IPS DF 4.7 (cell line): ENCODE measurements around the gene PGBD4.

ENCODE experiments used
- DNase-seq: peaks from one replicate; pipeline ENCODE4 v3.0.0-alpha.2; 2013; ENCODE audit warnings: low spot score; ENCODE audit errors: extremely low read depth

The PGBD4 gene

DNA sequence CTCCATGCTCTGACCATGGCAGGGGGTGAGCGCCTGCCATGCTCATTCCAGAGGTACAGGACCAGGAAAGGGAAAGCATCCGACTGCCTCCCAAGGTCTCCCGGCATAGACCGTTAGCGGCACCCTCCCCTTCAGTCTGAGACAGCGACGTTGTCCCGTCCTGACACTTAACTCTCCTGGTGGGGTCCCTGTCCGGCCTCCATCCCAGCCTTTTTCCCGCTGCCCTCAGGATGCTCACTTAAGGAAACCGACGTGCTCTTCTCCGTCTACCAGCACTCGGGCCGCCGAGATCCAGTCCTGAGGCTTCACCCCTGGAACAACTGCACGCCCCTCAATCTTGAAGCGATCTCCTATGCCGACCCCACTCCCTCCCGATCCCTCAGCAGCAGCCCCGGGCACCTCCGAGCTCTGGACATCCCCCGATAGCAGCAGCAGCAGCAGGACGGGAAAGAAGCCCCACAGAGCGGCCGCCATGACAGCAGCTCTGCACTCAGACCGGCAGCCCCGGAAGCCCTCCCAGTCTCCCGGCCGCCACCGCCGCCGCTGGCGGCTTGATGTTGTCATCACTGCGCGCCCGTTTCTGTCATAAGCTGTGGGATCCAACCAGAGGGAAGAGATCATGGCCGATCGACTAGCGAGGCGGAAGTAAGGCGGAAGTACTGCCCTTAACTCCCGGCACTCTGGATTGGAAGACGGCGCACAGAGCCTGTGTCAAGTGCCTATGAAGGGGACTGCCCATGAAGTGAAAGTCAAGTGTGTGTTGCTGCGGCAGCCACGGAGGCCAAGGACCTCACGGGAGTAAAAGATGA is at the start of gene PGBD4, which contains the start of gene EMC7:
Gene PGBD4, plus strand, starts transcription at position 718 of the 809 bp plus-strand sequence. CDS start 449 bp downstream, outside the sequence.
Gene EMC7, minus strand, starts transcription at position 497 of the 809 bp plus-strand sequence. Its CDS starts 23 bp downstream, at position 474.
- DNase-seq, result peak; percentile 93

DNA sequence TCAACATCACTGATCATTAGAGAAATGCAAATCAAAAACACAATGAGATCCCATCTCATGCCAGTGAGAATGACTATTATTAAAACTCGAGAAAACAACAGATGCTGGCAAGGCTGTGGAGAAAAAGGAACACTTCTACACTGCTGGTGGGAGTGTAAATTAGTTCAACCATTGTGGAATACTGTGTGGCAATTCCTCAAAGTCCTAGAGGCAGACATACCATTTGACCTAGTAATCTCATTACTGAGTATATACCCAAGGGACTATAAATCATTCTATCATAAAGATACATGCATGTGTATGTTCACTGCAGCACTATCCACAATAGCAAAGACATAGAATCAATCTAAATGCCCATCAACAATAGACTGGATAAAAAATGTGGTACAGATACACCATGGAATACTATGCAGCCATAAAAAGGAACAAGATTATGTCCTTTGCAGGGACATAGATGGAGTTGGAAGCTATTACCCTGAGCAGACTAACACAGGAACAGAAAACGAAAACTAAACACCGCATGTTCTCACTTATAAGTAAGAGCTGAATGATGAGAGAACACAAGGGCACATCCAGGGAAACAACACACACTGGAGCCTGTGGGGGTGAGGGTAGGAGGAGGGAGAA is 47.7 kb upstream of the PGBD4 start:
- DNase-seq, result no peak

DNA sequence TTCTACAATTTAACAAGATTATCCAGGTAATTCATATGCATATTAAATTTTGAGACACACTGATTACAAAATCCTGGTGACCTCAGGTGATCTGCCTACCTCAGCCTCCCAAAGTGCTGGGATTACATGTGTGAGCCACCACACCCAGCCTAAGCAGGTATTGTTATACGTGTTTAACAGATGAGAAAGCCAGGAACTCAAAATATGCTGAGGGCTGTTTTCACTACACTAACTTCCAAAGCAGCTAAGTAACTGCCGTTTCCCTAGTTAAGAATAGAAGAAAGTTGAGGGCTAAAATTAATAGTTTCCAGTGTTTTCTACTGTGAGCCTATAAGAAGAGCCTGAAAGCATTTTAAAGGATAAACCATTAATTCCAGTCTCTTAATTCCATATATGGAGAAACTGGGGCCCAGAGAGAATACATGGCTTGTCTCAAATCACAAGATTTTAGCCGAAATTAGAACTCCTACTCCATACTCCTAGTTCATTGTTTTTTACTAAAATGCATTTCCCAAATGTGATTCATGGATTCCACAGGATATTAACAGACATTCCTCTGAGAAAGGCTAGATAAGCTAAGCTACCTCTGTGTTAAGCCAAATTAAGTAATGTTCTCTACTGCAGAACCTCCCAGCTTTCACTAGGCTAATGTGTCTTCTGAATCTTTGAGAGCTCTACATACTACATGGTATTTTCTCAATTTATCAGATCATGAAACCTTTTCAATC is 45.9 kb upstream of the PGBD4 start:
- DNase-seq, result no peak

DNA sequence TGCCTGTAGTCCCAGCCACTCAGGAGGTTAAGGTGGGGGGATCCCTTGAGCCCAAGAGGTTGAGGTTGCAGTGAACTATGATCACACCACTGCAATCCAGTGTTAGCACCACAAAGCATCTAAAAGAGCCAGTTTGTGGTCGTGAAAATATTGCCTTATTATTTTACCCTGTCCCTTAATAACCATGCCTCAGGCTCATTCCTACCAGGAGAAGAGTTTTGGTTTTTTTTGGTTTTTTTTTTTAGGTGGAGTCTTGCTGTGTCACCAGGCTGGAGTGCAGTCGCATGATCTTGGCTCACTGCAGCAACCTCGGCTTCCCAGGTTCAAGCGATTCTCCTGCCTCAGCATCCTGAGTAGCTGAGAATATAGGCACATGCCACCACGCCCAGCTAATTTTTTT is 45.0 kb upstream of the PGBD4 start:
- no peak for DNase-seq

DNA sequence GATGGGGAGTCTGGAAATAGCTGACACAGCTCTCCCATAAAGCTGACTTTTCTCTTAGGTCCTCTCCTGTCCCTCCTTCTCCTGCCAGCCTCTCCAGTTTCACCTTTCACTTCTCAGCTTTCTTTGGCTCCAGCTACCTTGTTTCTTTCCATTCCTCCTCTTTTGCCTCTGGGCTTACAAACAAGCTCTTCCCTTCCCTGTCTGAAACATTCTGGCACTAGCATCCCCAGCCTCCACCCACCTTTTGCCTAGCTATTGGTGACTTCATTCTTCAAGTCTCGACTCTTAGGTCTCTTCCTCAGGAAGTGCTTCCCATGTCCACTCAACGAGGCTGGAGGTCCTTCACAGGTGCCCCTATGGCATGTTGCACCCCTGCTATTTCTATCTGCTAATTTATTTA is 42.4 kb upstream of the PGBD4 start:
- DNase-seq, result no peak

DNA sequence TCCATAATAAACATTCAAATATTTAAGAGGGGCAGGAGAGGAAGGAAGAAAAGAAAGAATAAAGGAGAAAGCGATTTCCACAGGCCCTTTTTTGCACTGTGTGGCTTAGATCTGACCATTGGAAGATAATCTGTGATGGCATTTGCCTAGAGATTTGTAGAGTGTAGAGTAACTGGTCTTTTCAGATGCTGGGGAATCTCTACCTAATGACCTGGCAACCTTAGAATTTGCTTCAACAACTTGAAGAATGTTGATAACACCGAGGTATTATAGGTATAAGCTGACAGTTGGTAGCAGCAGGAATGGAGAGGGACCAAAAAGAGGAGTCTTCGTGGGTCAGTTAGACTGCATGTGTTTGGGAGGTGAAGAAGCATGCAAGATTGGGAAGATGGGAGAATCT is 41.9 kb upstream of the PGBD4 start:
- DNase-seq, result no peak

DNA sequence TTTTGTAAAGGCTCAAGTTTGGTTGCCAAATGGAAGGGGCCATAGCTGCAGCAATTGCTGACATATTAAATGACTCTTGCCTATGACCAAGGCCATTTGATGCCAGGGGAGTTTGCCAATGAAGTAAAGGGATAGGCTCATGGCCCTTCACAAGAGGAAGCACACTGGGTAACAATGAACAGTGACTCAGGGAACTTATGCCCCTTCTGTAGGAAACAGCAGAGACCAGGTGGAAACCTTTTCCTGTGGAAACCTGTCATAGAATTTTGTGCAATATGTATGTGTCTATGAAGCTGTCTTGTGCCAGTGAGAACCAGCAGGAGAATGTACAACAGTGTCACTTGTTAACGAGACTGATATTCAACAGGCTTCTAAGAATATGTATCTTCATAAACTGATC is 37.4 kb upstream of the PGBD4 start:
- no peak for DNase-seq

DNA sequence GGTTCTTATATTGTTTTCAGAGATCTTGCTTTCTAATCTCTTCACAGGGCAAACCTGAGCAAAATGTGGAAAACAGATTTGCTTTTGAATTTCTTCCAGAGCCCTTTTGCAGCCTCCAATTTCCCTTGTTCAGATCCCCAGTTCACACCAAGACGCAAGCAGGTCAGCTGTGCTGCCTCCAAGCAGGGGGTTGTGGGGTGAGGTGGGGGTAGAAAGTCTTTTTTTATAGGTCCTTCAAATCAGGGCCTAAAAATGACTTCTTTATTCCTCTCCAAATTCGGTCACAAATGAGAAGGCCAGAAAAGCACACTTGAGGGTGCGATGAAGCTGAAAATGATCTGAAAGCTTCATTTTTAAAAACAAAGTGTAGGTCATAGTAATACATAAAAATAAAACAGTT is 36.6 kb upstream of the PGBD4 start:
- DNase-seq, result no peak

DNA sequence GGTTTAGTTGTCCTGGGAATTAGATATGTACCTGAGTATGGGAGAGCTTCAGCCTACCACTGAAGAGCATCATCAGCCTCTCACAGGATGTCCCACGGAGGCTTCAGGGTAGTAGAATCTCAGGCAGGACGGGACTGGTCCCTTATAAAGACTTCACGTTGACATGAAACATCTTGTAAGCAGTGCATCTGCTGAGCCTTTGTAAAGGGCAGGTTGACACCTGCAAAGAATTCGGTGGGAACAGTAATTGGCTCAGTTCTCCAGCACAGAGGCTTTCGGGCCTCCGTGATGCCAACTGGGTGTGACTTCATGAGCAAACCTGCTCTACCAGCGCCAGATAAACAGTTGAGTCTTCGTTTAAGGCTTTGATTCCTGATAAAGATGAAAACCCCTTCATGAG is 35.9 kb upstream of the PGBD4 start:
- DNase-seq, result no peak

DNA sequence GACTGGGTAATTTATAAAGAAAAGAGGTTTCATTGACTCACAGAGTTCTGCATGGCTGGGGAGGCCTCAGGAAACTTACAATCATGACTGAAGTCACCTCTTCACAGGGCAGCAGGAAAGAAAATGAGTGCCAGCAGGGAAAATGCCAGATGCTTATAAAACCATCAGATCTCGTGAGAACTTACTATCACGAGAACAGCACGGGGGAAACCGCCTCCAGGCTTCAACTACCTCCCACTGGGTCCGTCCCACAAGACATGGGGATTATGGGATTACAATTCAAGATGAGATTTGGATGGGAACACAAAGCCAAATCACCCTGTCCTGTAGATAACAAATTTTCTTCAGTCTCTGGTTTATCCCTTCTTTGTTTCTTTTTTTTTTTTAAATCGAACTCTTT is 31.9 kb upstream of the PGBD4 start:
- no peak for DNase-seq

DNA sequence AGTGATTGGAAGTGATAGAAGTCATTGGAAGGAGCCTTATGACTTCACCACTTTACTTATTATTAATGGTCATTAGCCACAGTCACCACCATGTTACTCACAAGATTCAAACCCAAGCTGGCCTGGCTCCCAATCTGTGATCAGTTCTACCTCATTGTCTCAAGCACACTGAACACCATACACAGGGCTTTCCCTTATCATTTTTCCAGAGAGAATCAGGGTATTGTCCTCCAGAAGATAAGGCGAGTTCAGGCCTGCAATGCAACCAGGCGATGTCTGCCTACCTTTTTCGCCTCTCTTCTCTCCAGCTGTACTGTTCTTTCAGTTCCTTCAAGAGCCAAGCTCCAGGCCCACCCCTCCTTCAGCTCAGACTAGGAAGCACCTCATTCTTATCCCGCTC is 25.1 kb upstream of the PGBD4 start:
- no peak for DNase-seq

DNA sequence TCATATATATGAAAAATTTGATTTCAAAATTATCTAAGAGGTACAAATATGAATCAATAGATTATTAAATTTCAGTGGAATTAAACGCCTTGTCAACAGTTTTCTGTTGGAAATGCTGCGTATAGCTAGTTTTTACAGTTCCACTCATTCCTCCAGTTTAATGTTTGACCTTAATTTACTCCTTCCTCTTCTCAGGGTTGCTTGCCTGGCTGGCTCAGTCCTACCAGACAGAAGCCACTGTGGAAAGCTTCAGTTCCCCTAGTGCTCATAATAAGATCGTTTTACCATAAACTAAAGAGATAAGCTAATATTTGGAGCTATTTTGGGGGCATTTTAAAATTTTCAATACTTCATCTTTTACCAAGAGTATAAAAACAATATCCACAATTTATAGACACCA is 23.0 kb upstream of the PGBD4 start:
- no peak for DNase-seq

DNA sequence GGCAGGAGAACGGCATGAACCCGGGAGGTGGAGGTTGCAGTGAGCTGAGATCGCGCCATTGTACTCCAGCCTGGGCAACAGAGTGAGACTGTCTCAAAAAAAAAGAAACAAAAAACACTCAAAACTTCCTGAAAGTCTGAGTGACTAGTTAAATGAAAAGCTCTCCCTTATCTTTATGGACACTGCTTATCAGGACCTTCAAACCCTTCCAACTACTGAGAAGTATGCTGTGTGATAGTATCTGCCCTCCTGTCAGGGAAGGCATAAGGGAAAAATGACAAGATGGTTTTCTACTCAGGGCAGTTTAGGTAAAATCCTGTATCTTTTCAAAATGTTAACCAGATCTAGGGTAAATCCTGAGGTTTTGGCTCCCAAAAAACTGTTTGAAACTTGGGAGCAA is 22.0 kb upstream of the PGBD4 start:
- no peak for DNase-seq

DNA sequence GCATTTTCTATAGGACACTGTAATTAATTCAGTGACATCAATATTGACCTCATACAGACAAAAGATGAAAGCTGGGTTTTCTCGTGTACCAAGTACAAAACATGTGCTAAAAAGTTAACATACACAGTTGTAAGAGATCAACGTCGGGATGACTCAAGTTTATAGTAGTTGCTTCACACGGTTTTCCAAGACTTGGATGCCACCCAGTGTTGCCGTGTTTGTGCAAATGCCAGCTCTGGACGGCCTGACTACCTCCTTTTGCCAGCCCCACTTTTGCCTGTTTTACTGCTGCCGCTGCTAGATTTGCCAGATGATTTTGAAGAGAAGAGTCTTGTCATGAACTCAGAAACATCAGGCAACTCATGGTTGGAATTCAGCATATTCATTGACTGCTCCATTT is 17.8 kb upstream of the PGBD4 start:
- DNase-seq, result no peak

DNA sequence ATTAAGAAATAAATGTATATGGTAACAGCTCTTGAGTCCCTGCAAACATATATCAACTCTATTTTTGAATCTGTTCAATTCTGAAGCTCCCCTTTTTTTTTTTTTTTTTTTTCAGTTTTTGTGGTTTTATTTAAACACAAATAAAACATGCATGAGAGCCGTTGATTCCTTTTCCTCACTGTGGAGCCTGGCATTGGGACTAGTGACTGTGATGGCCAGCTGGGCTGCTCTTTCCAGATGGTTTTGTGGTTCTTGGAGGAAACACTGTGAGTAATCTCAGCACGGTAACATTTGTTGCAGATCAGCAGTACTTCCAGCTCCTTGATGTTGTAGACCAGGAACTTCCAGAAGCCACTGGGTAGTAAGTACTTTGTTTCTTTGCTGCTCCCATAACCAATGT is 16.1 kb upstream of the PGBD4 start:
- DNase-seq, result no peak

DNA sequence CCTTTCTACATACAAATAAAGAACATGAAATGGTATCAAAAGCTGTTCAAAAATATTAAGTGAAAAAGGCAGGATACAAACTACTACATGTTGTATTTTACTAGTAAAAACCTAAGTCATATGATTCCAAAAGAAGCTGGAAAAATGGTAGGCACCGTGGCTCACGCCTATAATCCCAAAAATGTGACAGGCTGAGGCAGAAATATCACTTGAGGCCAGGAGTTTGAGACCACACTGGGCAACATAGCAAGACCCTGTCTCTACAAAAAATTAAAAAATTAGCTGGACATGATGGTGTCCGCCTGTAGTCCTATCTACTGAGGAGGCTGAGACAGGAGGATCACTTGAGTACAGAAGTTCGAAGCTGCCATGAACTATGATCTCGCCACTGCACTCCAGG is 2.0 kb upstream of the PGBD4 start:
- no peak for DNase-seq

DNA sequence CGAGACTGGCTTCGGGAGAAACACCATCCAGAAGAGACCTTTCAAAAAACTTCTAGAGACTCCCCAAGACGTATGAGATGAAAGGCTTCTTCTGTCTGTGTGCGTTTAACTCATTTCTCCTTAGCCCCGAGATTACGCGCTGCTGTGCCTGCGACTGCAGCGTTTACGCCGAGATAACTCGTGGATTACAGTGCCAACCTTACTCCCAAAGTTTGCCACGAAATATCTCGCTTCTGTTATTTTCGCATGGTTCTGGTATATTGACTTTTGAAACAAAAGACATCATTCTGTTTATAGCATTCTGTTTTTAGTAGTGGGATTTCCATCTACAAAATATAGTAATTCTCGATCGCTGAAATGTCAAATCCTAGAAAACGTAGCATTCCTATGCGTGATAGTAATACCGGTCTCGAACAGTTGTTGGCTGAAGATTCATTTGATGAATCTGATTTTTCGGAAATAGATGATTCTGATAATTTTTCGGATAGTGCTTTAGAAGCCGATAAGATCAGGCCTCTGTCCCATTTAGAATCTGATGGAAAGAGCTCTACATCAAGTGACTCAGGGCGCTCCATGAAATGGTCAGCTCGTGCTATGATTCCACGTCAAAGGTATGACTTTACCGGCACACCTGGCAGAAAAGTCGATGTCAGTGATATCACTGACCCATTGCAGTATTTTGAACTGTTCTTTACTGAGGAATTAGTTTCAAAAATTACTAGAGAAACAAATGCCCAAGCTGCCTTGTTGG is 467 bp downstream of the PGBD4 start:
- no peak for DNase-seq

DNA sequence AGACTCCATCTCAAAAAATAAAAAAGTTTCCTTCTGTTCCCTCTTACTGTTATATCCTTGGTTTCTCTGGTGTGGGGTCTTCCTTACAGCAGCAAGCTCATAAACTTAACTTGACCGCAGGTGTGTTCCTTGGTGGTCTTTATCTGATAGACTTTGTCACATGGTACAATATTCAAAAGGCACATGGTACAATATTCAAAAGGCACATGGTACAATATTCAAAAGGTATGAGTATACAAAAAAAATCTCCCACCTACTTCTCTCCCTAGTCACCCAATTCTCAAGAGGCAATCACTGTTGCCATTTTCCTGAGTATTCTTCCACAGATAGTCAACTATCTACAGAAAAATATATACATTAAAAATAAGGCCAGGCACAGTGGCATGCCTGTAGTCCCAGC is 4.5 kb downstream of the PGBD4 start:
- DNase-seq, result no peak

DNA sequence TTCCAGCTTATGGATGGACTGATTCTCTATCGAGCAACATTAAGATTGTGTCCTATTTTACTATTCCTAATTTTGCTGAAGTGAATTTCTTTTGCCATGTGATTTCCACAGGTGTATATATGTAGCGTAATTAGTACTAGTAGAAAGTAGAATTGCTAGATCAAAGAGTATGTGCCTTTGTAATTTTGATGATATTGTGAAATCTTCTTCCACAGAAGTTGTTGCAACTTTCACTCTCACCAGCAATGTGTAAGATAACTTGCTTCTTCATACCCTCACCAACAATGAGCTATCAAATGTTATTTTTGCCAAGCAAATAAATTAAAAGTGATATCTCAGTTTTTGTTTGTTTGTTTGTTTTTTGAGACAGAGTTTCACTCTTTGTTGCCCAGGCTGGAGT is 5.4 kb downstream of the PGBD4 start:
- no peak for DNase-seq

DNA sequence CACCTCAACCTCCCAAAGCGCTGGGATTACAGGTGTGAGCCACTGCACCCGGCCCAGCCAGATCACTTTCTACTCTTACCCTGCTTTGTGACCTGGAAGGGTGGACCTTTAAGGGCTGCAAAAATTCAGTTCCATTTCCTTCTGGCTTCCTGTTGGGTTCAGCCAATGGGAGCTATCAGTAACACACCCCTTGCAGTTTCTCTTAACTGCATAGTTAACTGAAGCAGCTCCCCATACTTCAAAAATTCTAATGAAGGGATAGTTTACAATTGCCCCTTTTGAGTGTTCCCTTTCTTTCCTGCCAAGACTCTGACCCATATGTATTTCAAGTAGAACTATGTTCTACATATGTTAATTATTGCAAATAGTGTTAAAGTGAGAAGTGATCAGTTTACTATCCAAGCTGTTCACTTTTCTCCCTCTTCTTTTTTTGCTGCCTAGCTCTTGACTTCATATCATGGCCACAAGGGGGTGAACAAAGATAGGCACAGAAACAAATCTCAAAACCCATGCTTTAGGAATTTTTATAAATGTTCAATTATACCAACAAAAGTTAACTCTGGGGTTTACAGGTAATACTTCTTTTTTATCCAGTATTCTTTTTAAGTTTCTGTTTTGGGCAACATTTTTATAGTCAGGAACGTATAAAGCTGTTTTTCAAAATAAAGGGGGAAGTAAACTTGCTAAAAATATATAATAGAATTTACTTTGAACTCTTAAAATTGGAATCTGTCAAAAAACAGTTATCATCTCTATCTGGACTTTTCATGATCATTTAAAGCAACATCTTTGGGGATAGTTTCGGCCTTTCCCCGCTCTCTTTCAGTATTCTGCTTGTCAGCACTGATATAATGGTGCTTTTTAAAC is 8.1 kb downstream of the PGBD4 start:
- no peak for DNase-seq

DNA sequence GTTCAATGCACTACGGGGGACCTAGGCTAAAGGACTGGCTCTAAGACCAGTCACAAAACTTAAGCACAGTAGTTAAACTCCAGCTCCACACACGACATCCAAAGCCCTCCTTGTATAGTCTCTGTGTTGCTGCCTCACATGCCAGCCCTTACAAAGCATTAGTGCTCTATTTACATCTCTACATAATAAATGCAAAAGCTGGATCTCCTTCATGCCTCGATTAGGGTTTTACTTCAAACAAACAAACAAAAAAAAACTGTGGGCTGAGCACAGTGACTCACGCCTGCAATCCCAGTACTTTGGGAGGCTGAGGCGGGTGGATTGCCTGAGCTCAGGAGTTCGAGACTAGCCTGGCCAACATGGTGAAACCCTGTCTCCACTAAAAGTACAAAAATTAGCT is 9.6 kb downstream of the PGBD4 start:
- no peak for DNase-seq
